HG03064 (cell line): ENCODE data around the gene CLDN25.

Experiments used
- ATAC-seq: cut with Tn5 transposase; IDR thresholded peaks from one replicate; pipeline ENCODE4 v1.9.1; 2021; ENCODE audit warnings: low read depth; ENCODE audit not compliant: unreplicated experiment

Gene CLDN25

DNA sequence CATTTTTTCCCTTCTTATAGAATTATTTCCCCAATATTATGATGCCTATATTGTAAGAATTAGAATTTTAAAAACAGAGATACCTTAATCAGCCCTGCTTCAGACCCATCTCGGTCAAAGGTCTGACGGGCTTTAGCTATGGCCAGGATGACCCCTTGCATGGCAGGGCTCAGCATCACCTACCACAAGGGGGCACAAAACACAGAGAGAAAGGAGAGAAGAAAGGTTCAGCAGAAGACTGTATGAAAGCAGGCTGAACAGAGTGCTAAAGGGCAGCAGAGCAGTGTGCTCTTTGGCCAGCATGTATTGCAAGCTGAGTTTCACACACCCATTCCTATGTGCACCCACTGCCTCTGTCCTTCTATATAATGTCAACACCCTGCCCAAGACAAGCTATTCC lies 26.8 kb downstream of the CLDN25 start:
- no peak for ATAC-seq

DNA sequence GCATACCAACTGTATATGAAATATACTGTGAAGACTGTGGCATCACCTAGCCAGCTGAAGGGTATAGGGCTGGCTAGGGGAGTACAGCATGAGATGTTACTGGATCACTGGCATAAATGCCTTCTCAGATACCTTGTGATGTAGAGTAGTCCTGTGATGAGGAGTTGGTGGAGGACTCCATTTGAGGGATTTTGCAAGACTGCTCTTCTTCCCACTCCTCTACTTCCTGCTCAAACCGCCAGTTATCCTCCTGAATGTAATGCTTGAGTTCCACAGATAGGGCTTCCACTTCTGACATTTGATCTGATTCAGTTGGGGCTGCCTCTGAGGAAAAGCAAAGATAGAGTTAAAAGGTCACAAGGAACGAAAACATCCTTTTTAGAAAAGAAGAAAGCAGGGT lies 29.3 kb downstream of the CLDN25 start:
- no peak for ATAC-seq

DNA sequence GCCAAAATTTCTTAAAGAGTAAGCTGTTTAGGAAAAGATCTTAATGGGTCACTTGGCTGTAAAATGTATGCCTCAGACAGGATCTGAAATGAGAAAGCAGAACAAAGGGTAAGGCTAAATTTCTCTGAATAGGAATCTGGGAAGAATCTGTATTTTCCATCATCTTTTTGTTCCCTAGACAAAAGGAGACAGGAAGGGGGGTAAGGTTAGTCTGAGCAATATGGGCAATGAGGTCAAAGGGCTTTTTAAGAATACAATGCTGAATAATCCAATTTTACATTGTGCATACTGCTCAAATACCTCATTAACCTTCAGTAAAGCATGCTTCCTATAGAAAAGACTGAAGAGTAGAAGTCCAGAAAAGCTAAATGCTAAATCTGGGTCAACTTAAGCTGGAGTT lies 34.6 kb downstream of the CLDN25 start:
- ATAC-seq = no peak

DNA sequence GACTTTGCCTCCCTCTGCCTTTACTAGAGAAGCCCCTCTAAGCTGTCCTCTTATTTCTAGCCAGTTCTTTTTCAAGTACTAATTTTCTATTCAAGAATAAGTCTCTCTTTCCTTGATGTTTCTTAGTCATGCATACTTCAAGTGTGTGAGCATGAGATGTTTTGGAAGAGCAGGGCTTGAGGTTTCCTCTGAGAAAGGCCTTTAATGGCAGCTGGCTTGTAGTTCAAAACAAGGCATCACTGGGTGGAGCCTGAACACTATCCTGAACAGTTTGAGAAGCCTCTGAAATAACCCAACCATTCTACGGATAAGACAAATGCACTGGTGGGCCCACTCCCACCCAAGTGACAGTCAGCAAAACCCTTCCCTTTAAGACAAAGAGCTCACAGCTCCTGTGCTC lies 37.6 kb downstream of the CLDN25 start:
- ATAC-seq = no peak

DNA sequence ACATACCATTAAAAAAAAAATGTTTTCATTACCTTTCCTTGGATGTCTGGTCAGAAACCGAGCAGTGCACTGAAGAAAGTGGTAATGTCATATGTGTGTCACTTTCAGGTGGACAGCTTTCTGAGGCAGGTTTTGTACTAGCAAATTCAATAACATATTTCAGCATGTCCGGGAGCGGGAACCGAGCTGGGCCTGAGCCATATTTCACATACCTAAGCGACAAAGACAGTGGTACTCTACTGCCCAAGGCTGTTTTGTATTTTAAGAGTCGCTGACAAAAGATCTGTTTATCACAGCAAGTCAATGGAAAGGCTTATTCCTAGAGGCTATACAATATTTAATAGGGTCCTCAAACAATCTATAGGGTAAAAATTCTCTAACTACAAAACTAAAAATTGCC lies 38.0 kb downstream of the CLDN25 start:
- no peak for ATAC-seq

DNA sequence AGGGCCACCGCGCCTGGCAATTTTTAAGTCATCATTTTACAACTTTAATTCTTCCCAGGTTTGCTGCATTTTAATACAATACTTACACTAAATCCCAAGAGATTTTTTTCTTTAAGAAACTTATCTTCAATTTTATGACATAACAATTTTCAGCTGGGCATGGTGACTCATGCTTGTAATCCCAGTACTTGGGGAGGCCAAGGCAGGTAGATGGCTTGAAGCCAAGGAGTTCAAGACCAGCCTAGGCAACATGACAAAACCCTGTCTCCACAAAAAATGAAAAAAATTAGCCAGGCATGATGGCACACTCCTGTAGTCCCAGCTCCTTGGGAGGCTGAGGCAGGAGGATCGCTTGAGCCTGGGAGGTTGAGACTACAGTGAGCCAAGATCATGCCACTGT lies 38.8 kb downstream of the CLDN25 start:
- ATAC-seq = no peak

DNA sequence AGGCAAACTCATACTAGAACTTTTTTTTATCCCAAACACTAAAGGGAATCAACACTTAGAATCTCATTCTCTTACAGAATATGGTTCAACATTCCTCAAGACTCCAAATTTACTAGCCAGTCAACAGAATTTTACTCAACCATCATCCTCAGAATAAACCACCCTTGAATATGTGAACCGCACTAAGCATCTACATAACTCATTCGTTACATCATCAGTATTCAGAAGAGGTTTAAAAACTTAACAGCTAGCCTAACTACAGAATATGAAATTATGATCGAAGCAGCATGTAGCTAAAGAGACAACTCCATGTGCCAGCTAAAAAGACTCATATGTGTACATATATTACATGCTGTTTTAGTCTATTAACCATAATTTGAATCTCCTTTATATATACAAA lies 47.9 kb downstream of the CLDN25 start:
- ATAC-seq = no peak

DNA sequence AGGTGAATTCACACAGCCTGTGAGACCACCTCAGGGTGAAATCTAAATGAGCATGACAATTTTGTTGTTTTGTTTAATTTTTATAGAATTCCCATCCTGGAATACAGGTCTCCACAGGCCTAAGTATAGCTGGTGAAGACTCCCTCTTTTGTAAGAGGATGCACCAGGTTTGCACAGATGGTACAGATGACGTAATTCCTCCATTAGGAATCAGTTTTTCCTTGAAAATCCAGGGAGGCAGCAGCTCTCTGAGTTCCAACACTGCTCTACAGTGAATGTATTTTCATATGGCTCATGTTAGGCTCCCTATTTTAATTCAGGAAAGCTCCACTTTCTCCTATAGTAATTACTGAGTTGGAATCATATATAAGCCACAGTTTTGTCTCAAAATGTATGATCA lies 48.6 kb downstream of the CLDN25 start:
- no peak for ATAC-seq

DNA sequence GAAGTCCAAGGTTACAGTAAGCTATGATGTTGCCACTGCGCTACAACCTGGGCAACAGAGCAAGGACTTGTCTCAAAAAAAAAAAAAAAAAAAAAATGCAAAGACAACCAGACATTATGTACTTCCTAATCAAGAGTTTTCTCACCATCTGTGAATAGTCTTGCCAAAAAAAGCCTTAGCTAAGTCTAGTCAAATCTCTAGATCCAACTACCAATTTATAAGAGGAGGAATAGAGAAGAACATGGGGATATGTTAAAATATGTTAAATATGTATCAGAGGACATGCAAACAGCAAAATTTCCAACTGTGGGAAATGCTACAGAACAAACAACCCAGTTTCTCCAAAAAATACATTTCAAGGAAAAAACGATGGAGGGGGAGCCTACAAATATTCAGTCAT lies 50.2 kb downstream of the CLDN25 start:
- no peak for ATAC-seq
